ENCODE results near the gene CCNL2. TPM values are rescaled to one million over a fixed set of nuclear protein-coding genes. Genes with fewer than 3 reads are reported as not detected.

Gene CCNL2
- total RNA-seq, 1 experiment from 2014 or later, result 173 TPM

GRCh38 chr1:1367315-1367714 lies 31.8 kb downstream of the CCNL2 start:
- Histone ChIP-seq H3K56ac (ENCODE audit: insufficient read length, low read depth, low read length) (no peak overlapping the region), H3K23me2 (ENCODE audit: insufficient read length, low read depth, low read length, poor library complexity, severe bottlenecking) (peaks cover 3% of the 10 kb centered on the region), H4K5ac (ENCODE audit: insufficient read length, low read depth, low read length) (no peak overlapping the region), H2BK15ac (ENCODE audit: low read depth, low read length) (no peak overlapping the region), H4K8ac (replicated peaks; ENCODE audit: insufficient read length, low read depth, low read length) (no peak overlapping the region), H3K27me3 (ENCODE audit: insufficient read depth, low read length) (no peaks in the 10 kb centered on the region), H3T11ph (ENCODE audit: low read length) (no peak overlapping the region), H3K4me1 (ENCODE audit: insufficient read depth, low read length) (no peaks in the 10 kb centered on the region; the same call in 1 of the 2 replicates), H3K4ac (ENCODE audit: low read depth, low read length) (no peak overlapping the region), H3K18ac (ENCODE audit: insufficient read length, low read depth, low read length) (no peak overlapping the region), H2AFZ (ENCODE audit: low read length) (no peak overlapping the region), H3K4me2 (ENCODE audit: insufficient read depth, insufficient read length, low read length) (no peak overlapping the region), H3K14ac (ENCODE audit: insufficient read depth, low read length) (no peak overlapping the region), H3K79me1 (ENCODE audit: insufficient read depth, low read depth, low read length, poor library complexity, severe bottlenecking) (no peaks in the 10 kb centered on the region), H3K27ac (ENCODE audit: insufficient read length, low read depth, low read length) (no peak overlapping the region), H3K9ac (ENCODE audit: extremely low read depth, insufficient read length, low read length) (no peak overlapping the region), H4K91ac (ENCODE audit: insufficient read length, low read depth, low read length) (no peak overlapping the region), H4K20me1 (ENCODE audit: control insufficient read depth, insufficient read depth, insufficient read length) (no peaks in the 10 kb centered on the region), H3K79me2 (ENCODE audit: insufficient read depth, low read length) (no peaks in the 10 kb centered on the region), H2AK5ac (ENCODE audit: insufficient read length, low read length) (no peak overlapping the region), H3K23ac (ENCODE audit: insufficient read length, low read depth, low read length) (no peak overlapping the region), H2BK120ac (ENCODE audit: low read depth, low read length, poor library complexity, severe bottlenecking) (no peak overlapping the region), H3K9me3 (ENCODE audit: control insufficient read depth, low read depth, low read length) (peaks cover 20% of the 10 kb centered on the region), H2BK5ac (ENCODE audit: insufficient read length, low read length) (no peak overlapping the region), H2BK12ac (ENCODE audit: insufficient read length, low read depth, low read length) (no peak overlapping the region), H2BK20ac (ENCODE audit: low read depth, low read length, poor library complexity, severe bottlenecking) (no peak overlapping the region)
- no peak for TF ChIP-seq CTCF (conservative IDR thresholded peaks at IDR 0.05)
- peaks cover 23% of the 10 kb centered on the region for H3K27me3 Mint-ChIP-seq (ENCODE audit: low read depth)
- whole genome bisulfite sequencing (ENCODE audit: extremely low coverage, insufficient read length, low lambda C conversion rate), result 100% methylated on average over 5 of the region's 5 CpGs
- no peaks in the 10 kb centered on the region; a peak in 1 of 5 replicates for H3K9me3 Mint-ChIP-seq
- peaks cover 0 to 2% (median 0%) of the 10 kb centered on the region in 3 experiments; a peak in 2 of 7 replicates for H3K36me3 Mint-ChIP-seq (ENCODE audit: insufficient read depth in 1 of 3, low read depth in 3 of 3)
- H3K27ac Mint-ChIP-seq, result no peak overlapping the region
- no peak overlapping the region for H3K4me3 Mint-ChIP-seq
- DNase-seq, result no peak
- peaks cover 0 to under 1% of the 10 kb centered on the region in 2 experiments; a peak in 2 of 4 replicates for H3K4me1 Mint-ChIP-seq
